Inferior parietal cortex (tissue), 1 donor: ENCODE data around the gene OR8D1.

Experiments used
- DNase-seq: peaks from one replicate; pipeline ENCODE4 v3.0.0-alpha.2; 2016; ENCODE audit errors: extremely low spot score

Gene OR8D1

DNA sequence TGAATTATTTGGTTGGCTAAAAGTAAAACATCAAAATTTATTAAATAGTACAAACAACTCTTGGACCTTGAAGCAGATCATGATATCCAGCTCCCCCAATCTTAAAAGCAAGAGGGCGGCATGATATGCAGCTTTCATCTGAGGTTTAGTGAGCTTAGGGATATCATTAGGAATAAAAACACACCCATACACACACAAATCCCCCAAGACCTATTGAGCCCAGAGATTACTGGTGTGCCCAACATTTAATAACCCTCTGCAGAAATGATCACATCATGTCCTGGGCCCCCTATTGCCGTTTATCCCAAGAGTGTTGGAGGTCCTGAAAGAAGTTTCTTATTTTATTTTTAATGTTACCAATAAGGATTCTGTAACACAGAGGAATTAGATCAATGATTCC is at the start of gene OR8D1:
TSS of gene OR8D1 (minus strand) at position 101 of the 400 bp plus-strand sequence. CDS start 3,183 bp downstream, outside the sequence.
- DNase-seq, result no peak

DNA sequence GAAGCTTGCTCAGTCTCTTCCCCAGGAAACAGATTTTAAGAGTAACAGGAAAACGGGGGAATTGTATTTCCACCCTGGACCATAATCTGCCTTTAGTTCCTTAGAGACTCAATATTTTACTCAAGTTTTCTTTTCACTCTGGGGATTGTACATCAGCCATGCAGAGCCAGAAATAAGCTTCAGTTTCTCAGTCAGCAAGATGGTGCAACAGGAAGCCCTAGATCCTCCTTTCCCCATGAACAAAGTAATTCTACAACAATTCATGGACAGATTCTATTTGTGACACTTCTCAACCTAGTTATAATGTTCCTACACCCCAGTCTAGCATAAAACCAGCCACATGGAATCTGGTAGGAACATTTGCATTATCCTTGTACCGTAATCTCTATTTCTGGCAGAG is 45.8 kb upstream of the OR8D1 start:
- DNase-seq, result peak; percentile 7

GRCh38 chr11:124346311-124346955 is 32.7 kb upstream of the OR8D1 start:
- DNase-seq, result no peak

DNA sequence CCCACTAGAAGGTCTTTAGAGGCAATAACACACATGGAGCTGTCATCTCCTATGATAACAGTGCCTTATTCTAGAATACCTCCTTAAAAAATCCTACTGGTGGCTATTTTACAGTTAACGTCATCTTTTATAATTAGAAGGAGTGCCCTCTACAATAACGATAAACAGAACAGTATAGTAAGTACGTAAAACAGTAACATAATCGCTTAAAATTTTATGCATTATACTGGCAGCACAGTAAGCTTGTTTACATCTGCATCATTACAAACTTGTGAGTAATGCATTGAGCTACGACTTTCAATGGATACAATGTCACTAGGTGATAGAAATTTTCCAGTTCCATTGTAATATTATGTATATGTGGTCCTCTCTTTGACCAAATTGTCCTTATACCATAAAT is 30.6 kb upstream of the OR8D1 start:
- DNase-seq, result no peak

DNA sequence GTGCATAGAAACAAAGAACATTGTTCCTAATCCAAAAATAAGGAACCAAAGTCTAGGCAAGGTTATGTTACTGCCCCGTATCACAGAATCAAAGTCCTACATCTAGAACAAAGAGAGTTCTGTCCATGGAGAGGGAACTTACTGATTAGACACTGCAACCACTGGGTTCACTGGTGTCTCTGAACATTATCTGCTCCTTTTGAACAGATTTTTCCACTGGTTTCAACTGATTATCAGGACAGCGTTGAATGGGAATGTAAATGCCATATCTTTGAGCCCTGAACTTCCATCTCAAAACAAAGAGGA is 26.3 kb upstream of the OR8D1 start:
- no peak for DNase-seq

DNA sequence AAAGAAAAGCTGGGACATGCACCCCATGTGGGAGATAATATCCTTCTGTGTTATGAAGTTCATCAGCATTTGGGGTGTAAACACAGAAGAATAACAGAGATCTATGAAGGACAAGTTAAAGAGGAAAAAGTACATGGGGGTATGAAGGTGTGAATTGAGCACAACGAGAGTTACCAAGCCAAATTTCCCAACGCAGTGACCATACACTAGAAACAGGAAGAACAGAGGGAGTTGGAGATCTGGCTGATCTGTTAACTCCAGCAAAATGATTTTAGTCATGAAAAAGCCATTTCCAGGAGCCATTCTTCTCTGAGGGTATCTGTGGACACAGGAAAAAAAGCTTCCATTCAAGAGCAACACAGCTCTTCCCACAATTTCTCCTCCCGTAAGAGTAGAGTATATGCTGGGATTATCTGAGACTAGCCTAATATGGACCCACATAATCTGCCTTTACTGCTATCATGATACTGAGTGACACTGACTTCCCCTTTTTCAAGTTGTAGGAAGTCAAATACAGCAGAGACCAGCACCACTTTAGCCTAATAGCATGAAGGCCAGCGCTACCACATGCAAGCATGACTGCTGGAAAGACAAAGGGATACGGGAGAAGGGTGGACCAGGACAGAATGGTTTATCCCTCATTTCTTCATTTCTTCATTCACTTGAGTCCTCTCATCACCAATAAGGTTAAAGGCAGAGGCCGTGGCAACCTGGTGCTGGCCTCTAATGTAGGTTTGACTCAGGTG is 25.8 kb upstream of the OR8D1 start:
- no peak for DNase-seq

- no peak for DNase-seq
Measured at GRCh38 chr11:124331873-124332272, 18.1 kb upstream of the OR8D1 start.

DNA sequence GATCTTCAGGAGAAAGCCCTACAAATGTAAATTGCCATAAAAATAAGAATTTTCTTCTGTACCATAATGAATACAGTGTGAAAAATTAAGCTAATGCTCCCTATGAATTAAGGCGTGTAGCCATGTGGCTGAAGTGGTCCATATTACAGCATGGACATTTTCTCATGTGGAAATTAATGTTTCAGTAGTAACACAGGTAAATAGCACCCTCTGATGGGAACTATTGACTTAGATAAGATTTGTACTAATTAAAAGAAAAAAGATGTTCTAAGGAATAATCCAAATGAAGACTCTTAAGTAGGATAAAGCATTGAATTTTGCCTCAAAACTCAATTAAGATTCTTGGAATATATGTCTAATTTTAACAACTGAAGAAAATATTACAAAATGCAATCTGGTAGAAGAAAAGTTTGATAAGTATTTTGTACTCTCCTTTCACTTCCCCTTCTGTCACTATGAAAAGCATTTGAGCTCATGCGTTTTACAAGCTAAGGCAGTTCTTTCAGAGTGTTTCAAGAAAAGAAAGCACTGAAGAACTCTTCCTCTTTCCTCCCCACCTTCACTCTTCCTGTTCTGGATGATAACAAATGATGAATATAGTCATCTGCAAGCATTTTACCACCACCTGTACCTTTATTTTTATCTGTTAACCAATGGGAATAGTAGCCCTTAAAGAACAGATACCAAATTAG is 16.2 kb upstream of the OR8D1 start:
- peak; percentile 15 for DNase-seq

GRCh38 chr11:124327775-124328174 is 14.0 kb upstream of the OR8D1 start:
- no peak for DNase-seq

- no peak for DNase-seq
Measured at GRCh38 chr11:124322356-124322755, 8.6 kb upstream of the OR8D1 start.

DNA sequence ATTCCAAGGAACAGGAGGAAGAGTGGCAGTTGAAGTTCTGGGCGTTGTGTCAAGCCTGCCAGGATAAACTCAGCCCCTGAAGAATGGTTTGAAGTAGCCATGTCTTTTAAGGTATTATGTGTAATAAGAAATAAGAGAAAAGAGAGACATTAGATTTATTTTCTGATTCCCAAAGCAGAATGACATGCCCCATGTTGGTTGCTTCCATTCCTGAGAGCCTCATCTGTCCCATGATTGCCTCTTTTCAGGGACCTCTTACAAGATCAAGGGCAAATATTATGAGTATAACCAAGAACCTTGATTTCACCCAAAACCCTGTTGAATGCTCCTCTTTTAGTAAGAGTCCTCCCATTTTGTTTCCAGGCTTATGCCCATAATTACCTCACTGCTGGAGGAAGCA is 6.3 kb upstream of the OR8D1 start, which contains the start of gene OR8D2:
TSS of gene OR8D2 (minus strand) at position 101 of the 400 bp plus-strand sequence. CDS start at position 101, 0 bp downstream.
- no peak for DNase-seq

DNA sequence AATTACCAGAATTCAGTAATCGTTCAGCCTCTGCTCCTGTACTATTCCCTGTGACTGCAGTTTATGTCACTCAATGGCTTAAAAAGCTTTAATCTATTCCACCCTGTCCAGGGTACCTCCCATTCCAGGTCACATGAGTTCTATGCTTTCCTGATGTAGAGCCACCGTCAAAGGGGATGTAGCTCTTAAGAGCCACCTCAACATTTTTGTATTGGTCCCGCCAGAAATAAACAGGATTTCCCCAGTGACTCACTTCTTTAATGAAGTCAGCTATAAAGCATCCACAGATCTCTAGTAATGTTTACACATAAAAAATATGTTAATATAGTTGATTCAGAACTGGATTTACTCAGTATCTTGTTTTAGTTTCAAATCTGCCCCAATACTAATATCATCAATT is 1.3 kb upstream of the OR8D1 start:
- DNase-seq, result no peak

DNA sequence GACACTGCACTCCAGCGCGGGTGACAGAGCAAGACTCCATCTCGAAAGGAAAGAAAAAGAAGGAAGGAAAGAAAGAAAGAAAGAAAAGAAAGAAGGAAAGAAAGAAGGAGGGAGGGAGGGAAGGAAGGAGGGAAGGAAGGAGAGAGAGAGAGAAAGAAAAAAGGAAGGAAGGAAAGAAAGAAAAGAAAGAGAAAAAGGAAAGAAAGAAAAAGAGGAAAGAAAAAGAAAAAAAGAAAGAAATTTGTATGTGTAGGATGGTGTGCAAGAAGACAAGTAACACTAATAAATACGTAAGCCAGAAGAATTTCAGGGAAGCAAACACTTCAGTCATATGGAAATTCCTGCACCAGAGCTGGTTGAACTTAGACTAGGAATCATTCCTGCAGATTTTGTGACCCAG is 618 bp downstream of the OR8D1 start:
- no peak for DNase-seq

GRCh38 chr11:124311670-124312069 is 2.1 kb downstream of the OR8D1 start:
- no peak for DNase-seq

DNA sequence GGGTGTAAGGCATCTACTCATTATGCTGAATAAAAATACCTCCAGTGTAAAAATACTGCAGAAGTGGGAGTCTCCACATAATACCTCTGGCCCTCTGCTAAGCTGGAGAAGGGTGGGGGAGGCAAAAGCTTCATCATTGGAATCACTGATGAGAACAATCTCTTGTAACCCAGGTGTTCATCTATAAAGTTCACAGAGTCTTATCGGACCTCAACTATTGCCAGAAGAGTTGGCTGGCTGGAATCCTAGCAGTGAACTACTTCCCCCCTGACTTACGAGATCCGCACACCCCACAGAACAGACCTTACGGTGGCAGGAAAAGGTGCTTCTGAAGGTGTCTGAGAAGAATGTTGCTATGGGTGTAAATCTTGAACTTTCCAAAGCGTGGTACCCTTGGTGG is 2.5 kb downstream of the OR8D1 start:
- DNase-seq, result no peak

DNA sequence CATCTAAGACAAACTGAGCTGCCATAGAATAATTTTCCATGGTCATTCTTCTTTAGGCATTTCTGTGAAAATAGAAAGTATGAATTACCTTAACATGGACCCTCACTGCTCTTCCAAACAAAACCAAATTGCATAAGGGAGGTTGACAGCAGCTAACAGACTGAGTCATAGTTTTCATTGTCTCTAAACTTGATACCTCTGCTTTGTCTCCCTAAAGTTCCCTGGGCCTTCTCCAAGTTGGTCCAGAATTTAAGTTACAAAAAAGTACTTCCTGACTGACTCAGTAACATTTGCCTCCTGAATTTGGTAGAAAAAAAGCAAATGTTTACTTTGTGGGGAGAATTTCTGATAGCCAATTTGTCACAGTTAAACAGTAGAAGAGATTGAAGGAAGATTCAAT is 3.0 kb downstream of the OR8D1 start:
- DNase-seq, result no peak

- DNase-seq, result no peak
Measured at GRCh38 chr11:124307093-124307492, 6.7 kb downstream of the OR8D1 start.

DNA sequence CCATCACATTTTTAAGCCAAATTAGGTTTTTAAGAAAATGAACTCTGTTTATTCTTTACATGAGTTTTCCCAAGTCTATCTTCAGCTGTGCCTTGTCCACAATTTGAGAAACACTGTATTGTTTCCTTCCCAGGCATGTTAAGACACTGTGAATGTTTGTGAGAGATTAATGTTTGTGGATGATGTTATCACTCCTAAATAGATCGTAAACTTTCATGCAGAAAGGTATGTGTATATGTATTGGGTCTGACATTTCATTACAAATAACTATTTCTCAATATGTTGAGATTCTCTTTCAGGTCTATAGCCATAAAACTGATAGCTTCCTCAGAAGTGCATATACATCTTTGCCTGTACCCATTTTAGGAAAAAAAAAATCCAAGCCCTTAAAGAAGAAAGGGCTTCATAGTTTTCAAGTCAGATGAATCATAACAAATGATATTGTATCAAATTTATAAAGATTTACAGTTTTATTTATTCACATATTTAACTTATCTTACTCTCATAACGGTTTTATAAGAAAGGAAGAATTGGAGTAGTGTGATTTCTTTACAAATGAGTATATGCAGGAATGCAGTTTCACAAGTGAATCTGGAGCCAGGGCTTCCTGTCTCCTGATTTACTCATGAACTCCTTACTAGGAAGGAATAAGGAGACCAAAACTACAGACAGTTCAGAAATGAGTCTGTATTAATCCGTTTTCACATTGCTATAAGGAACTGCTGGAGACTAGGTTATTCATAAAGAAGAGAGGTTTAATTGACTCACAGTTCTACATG is 11.2 kb downstream of the OR8D1 start:
- DNase-seq, result no peak

DNA sequence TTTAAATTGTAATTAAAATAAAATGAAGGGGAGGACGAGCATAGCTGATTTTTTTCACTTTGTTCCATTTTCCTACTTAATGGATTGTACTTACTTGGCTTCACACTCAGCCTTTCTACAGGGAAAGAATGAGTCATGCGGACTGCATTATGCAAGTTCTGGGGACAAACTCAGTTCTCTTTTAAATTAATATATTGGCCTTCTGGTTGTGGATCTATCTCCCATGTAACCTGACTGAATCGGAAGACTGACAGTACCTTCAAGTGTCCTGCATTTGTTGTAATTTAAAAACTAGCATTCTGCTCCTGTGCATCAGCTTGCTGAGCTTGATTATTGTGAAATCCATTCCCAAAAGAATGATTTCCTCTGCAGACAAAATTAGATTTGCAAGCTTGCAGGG is 12.2 kb downstream of the OR8D1 start:
- DNase-seq, result peak; percentile 8

DNA sequence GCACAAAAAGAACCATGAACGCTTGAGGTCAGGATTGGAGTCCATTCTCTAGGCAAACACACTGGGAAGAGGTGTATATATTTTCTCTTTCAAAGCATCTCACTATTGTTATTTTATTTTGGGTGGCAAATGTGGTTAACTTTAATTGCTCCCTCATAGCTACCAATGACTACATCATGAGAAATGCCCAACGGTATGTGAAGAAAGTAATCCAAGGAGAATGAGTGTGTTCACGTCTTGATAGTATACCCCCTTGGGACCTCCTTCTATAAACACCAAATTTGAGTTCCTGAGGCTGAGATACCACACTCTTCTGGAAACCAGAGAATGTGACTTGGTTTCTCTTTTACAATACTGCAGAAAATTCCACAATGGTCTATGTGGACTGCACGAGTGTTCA is 15.8 kb downstream of the OR8D1 start:
- no peak for DNase-seq

DNA sequence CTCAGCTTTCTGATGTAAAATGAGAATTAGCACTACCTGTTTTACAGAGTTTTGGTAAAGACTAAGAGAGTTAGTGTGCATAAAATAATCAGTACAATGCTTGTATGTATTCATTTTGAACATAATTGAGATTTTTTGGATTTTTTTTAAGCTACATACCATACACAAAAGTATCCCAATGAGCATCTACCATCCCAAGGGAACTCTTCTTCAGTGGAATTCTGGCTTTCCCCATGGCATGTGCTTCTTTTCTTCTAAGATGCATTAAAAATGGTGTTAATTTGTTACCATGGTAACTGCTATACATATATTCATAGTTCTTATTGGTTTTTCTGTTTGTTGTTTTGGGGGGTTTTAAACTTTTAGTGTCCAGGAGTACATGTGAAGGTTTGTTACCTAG is 17.7 kb downstream of the OR8D1 start:
- DNase-seq, result no peak

DNA sequence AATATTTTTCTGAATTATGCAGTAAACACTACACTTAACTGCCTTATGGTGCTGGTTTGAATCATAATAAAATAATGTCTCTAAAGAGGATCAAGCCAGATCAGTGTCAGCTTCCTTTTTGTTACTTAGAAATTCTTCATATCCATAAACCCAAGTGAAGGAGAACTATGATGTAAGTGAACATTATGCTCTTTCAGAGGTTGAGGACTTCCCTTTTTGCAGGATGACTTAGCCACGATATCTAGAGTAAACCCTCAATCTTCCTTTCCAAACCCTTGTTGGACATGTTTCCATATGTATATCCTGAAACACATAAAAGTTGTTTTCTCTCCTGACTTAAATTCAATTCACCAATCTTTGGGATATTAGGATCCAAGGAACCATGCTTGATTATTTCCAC is 19.1 kb downstream of the OR8D1 start:
- no peak for DNase-seq
